Tibial nerve (tissue), 4 donors: ENCODE results near the gene AUTS2. TPM values are rescaled to one million over a fixed set of nuclear protein-coding genes. Genes with fewer than 3 reads are reported as not detected.

Experiments
- DNase-seq, 2 donors: peaks; one replicate each; pipeline ENCODE4 v3.0.0-alpha.2; 2019; ENCODE audit warnings: low spot score in 2 of 2
- H3K27ac ChIP-seq, 4 donors: fragments of 200-600 bp; sonication (generic) in 3 of 4; one replicate each; pipeline ENCODE4 v1.5.1; 2017 to 2019; ENCODE audit warnings: mild to moderate bottlenecking in 1 of 4
- H3K27me3 ChIP-seq, 2 donors: fragments of 200-600 bp; sonication (generic) in 1 of 2; one replicate each; pipeline versions ENCODE4 v1.5.1 to v1.6.0; 2017 to 2019
- H3K36me3 ChIP-seq, 3 donors: fragments of 200-600 bp; sonication (generic); one replicate each; pipeline ENCODE4 v1.5.1; 2018 to 2019
- H3K4me1 ChIP-seq, 4 donors: fragments of 200-600 bp; sonication (generic) in 3 of 4; one replicate each; pipeline ENCODE4 v1.5.1; 2017 to 2019
- H3K4me3 ChIP-seq, 4 donors: fragments of 200-600 bp; sonication (generic) in 3 of 4; one replicate each; pipeline ENCODE4 v1.5.1; 2017 to 2019; ENCODE audit warnings: mild to moderate bottlenecking in 1 of 4, moderate library complexity in 1 of 4
- H3K9me3 ChIP-seq, 4 donors: fragments of 200-600 bp; sonication (generic) in 3 of 4; one replicate each; pipeline ENCODE4 v1.5.1; 2017 to 2019
- EP300 ChIP-seq, 2 donors: sonication (generic); formaldehyde crosslinking; IDR thresholded peaks; one replicate each; pipeline ENCODE4 v1.6.1; 2017; ENCODE audit warnings: antibody characterized with exemption in 2 of 2, mild to moderate bottlenecking in 1 of 2
- POLR2A ChIP-seq, 2 donors: fragments of 450-650 bp; IDR thresholded peaks; one replicate each; pipeline ENCODE4 v1.6.1; 2017; ENCODE audit warnings: antibody characterized with exemption in 2 of 2, mild to moderate bottlenecking in 2 of 2, moderate library complexity in 2 of 2
- WGBS, 2 donors: methylation state at CpG; one replicate each; pipeline ENCODE4 v1.1.5; 2018; 5-methylcytosine and 5-hydroxymethylcytosine counted together
- total RNA-seq, 4 donors: library from RNA; depleted of rRNA; stranded (reverse); fragments of >200 nt; gene quantifications; one replicate each; pipeline ENCODE4 v1.1.0, GENCODE V29; 2016
- TF ChIP-seq, protein P1 (sequence below), 5 experiments: fragments of 200-600 bp in 3 of 5; fragments of 450-650 bp in 2 of 5; sonication (generic) in 3 of 5; IDR thresholded peaks; one replicate each; pipeline ENCODE4 v1.5.1; 2016 to 2019; ENCODE audit warnings: antibody characterized with exemption in 5 of 5, mild to moderate bottlenecking in 3 of 5, moderate library complexity in 2 of 5

The AUTS2 gene
- total RNA-seq, 4 donors from 2014 or later: 56.6 to 87.9 (median 71.6) TPM

DNA sequence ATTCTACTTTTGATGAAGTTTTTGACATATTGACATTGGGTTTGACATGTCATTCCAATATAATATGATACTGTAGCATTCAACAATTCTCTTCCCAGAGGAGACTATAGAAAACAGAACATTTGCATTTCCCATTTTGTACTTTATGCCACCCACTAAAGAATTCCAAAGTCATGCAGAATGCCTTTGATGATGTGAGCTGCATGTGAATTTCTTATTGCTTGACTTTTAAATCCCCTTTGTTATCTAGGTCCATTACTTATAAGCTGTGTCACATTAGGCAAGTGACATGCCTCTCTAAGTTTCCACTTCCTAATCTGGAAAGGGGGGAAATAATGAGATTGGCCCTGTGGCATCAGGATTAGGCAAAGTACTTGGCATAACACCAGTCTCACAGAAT is 436.7 kb downstream of the AUTS2 start:
- H3K4me3 ChIP-seq: no peak overlapping the region
- no peaks in the 10 kb centered on the region for H3K9me3 ChIP-seq
- H3K27me3 ChIP-seq: no peaks in the 10 kb centered on the region
- no peak for DNase-seq
- no peaks in the 10 kb centered on the region for H3K36me3 ChIP-seq
- TF ChIP-seq EP300 (IDR thresholded peaks at IDR 0.05) (no peak), POLR2A (IDR thresholded peaks at IDR 0.05) (no peak)
- TF ChIP-seq, protein P1, sequence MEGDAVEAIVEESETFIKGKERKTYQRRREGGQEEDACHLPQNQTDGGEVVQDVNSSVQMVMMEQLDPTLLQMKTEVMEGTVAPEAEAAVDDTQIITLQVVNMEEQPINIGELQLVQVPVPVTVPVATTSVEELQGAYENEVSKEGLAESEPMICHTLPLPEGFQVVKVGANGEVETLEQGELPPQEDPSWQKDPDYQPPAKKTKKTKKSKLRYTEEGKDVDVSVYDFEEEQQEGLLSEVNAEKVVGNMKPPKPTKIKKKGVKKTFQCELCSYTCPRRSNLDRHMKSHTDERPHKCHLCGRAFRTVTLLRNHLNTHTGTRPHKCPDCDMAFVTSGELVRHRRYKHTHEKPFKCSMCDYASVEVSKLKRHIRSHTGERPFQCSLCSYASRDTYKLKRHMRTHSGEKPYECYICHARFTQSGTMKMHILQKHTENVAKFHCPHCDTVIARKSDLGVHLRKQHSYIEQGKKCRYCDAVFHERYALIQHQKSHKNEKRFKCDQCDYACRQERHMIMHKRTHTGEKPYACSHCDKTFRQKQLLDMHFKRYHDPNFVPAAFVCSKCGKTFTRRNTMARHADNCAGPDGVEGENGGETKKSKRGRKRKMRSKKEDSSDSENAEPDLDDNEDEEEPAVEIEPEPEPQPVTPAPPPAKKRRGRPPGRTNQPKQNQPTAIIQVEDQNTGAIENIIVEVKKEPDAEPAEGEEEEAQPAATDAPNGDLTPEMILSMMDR (IDR thresholded peaks at IDR 0.05): no peak
- no peak overlapping the region for H3K27ac ChIP-seq
- H3K4me1 ChIP-seq: peaks cover 0 to 8% (median 0%) of the 10 kb centered on the region in 4 donors

GRCh38 chr7:70035519-70035918 is 437.2 kb downstream of the AUTS2 start:
- no peaks in the 10 kb centered on the region for H3K36me3 ChIP-seq
- no peak overlapping the region for H3K27ac ChIP-seq
- TF ChIP-seq POLR2A (IDR thresholded peaks at IDR 0.05): no peak
- TF ChIP-seq EP300 (IDR thresholded peaks at IDR 0.05): no peak
- TF ChIP-seq, protein P1 (IDR thresholded peaks at IDR 0.05): no peak
- WGBS, 2 donors: 44 to 46% methylated on average over 4 of the region's 4 CpGs
- H3K27me3 ChIP-seq: no peaks in the 10 kb centered on the region
- DNase-seq: no peak
- no peak overlapping the region for H3K4me3 ChIP-seq
- no peaks in the 10 kb centered on the region for H3K9me3 ChIP-seq
- peaks cover 0 to 8% (median 0%) of the 10 kb centered on the region in 4 donors for H3K4me1 ChIP-seq

- H3K36me3 ChIP-seq: no peaks in the 10 kb centered on the region
- WGBS, 2 donors: 95 to 97% methylated on average over 6 of the region's 6 CpGs
Measured at GRCh38 chr7:70035955-70036354, 437.7 kb downstream of the AUTS2 start.

GRCh38 chr7:70036695-70037094 is 438.4 kb downstream of the AUTS2 start:
- Histone ChIP-seq H3K27ac (no peak overlapping the region), H3K36me3 (no peaks in the 10 kb centered on the region), H3K4me3 (no peak overlapping the region), H3K27me3 (no peaks in the 10 kb centered on the region), H3K9me3 (no peaks in the 10 kb centered on the region), H3K4me1 (peaks cover 0 to 13% (median 0%) of the 10 kb centered on the region in 4 donors)
- no peak for DNase-seq
- WGBS, 2 donors: 67 to 74% methylated on average over 1 of the region's 1 CpG
- no peak for TF ChIP-seq POLR2A (IDR thresholded peaks at IDR 0.05)
- TF ChIP-seq, protein P1 (IDR thresholded peaks at IDR 0.05): no peak
- TF ChIP-seq EP300 (IDR thresholded peaks at IDR 0.05): no peak

More at GRCh38 chr7:70035955-70036354, 437.7 kb downstream of the AUTS2 start:
- H3K9me3 ChIP-seq: no peaks in the 10 kb centered on the region
- H3K27ac ChIP-seq: no peak overlapping the region
- no peak overlapping the region for H3K4me3 ChIP-seq
- TF ChIP-seq EP300 (IDR thresholded peaks at IDR 0.05): no peak
- no peak for TF ChIP-seq POLR2A (IDR thresholded peaks at IDR 0.05)
- TF ChIP-seq, protein P1 (IDR thresholded peaks at IDR 0.05): no peak
- DNase-seq: no peak
- peaks cover 0 to 8% (median 0%) of the 10 kb centered on the region in 4 donors for H3K4me1 ChIP-seq
- H3K27me3 ChIP-seq: no peaks in the 10 kb centered on the region

DNA sequence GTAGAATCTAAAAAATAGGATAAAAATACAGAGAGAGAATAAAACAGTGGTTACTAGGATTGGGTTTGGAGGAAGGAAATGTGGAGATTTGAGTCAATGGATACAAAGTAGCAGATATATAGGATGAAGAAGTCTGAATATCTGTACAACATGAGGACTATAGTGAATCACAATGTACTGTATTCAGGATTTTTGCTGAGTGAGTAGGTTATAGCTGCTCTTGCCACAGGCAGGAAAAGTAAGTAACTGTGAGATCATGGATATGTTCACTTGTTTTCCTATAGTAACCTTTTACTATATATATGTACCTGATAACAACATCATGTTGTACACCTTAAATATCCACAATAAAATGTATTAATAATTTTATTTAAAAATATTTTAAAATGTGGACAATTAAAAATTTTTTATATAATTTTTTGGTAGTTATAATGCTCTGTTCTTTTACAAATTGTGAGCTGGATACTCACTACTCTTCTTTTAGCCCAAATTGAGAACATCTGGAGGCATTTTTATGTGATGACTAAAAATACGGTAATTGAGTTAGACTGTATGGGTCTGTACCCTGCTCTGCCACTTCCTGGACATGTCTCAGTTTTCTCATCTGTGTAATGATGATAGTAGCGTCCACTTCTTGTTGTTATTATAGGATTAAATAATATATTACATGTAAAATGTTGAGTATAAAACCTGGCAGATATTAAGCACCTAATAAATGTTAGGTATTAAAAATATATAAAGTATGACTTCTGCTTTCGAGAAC is 439.1 kb downstream of the AUTS2 start:
- Histone ChIP-seq H3K36me3 (no peaks in the 10 kb centered on the region), H3K9me3 (no peaks in the 10 kb centered on the region), H3K4me3 (no peak overlapping the region), H3K27me3 (no peaks in the 10 kb centered on the region), H3K27ac (no peak overlapping the region), H3K4me1 (peaks cover 0 to 14% (median 0%) of the 10 kb centered on the region in 4 donors)
- no peak for TF ChIP-seq EP300 (IDR thresholded peaks at IDR 0.05)
- no peak for TF ChIP-seq POLR2A (IDR thresholded peaks at IDR 0.05)
- TF ChIP-seq, protein P1 (IDR thresholded peaks at IDR 0.05): no peak
- DNase-seq: no peak
- 79 to 85% methylated on average over 3 of the region's 3 CpGs for WGBS, 2 donors
